Measurements from ENCODE around the gene FOXN3.

Gene FOXN3

DNA sequence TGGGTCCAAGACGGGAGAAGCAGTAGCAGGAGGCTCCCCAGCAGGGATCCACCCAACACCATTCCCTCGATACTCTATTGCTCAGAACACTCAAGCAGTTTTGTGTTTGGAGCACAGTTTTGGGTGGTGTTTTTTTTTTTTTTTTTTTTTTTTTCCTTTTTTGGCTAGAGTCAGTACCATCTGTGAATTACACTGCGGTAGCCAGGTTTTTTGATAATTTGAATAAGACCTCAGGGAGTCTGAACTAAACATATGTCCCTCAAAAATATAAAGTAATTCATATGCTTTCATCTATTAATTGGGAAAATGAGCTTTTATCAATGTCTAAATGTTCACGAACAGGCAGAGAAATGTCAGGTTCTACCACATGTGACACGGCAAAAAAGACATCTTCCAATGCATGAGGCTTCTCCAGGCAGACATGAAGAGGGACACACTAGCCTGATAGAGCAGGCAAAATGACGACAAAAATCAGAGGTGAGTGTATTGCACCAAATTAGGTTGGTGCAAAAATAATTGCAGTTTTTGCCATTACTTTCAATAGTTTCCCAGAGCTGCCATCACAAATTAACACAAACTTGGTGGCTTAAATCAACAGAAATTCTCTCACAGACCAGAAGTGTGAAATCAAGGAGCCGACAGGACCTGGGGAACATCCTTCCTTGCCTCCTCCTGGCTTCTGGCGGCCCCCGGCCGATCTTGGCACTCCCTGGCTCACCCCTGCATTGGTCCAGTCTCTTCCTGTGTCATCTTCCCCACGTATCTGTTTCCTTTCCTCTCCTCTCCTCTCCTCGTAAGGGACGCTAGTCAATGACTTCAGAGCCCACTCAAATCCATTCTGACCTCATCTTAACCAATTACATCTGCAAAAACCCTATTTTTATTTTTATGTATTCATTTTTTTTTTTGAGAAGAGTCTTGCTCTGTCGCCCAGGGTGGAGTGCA lies 33.9 kb downstream of the FOXN3 start:
- DNase-seq (ENCODE audit: low read depth in 2 of 2), result no peak

DNA sequence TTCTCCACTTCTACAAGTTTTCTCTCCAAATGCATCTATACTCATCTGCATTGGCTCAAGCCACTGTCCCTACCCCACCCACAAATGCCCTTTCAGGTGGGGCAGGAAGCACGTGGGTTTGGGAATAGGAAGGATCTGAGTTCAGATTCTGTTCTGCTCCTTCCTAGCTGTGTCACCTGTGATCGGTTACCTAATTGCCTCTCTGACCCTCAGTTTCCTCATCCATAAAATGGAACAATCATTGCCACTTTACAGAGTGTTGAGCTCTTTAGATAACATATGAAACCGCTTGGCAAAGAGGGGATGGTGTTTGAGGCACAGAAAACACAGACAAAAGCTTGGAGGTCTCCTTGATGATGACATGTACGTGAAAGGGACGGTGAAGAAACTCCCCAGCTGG lies 34.5 kb downstream of the FOXN3 start:
- DNase-seq (ENCODE audit: low read depth in 2 of 2), result no peak

DNA sequence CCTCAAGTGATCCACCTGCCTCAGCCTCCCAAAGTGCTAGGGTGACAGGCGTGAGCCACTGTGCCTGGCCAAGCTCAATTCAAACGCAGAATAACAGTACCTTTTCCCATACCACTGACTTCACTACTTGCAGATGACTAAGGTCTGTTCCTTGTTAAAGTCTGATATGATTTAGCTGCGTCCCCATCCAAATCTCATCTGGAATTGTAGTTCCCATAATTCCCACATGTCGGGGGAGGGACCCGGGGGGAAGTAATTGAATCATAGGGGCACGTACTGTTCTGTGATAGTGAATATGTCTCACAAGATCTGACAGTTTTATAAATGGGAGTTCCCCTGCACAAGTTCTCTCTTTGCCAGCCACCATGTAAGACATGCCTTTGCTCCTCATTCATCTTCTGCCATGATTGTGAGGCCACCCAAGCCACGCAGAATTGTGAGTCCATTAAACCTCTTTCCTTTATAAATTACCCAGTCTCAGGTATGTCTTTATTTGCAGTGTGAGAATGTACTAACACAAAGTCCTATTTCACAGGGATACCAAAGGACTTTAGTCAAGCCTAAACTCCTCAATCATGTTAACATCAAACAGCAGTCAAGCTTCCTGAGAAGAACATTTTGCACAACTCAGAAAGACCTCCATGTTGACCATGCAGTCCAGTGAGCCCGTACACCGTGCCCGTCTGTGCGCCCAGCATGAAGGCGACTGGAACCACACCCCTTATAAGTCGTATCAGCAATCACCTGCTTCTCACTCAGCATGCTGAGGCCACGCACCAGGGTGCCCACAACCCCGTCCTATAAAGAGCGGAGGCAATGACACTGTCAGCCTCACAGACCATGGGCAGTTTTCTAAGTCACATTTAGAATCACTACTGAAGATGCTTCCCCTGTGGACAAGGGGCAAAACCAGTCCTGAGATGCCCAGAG lies 36.9 kb downstream of the FOXN3 start:
- DNase-seq (ENCODE audit: low read depth in 2 of 2), result no peak

DNA sequence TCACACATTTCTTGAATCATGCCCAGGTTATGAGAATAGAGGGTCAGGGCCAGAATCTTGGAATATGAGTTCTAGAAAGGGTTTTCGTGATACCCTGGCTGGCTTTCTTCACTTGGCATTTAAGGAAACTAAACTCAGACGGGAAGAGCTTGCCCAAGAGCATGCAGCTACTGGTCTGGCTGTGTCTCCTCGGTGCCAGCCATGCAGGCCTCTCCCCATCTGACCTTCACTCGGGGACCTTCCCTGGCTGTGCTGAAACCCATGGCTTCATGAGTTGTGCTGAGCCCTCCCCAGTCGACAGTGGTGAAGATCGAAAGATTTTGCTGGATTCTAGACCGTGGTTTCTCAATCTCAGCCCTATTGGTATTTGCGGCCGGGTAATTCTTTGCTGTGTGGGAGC lies 38.0 kb downstream of the FOXN3 start:
- no peak for DNase-seq (ENCODE audit: low read depth in 2 of 2)

DNA sequence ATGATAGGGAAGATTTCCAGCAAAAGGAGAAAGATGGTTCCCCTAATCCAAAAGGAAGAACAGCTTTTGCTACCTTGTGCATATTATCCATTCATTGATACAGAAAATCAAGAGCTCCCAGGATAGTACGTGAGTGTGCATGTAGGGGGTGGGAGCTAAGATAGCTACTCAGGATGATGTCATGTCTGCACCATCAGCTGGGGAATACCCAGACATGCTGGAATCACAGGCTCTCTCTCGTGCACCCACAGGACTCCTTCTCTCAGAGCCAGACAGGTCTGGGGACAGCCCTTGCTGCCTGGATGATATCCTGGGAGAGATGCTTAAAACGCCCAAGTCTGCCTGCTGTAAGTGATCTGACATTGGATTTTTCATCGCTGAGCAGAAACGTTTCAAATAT lies 38.9 kb downstream of the FOXN3 start:
- DNase-seq (ENCODE audit: low read depth in 2 of 2), result peak; percentile 10 to 19

DNA sequence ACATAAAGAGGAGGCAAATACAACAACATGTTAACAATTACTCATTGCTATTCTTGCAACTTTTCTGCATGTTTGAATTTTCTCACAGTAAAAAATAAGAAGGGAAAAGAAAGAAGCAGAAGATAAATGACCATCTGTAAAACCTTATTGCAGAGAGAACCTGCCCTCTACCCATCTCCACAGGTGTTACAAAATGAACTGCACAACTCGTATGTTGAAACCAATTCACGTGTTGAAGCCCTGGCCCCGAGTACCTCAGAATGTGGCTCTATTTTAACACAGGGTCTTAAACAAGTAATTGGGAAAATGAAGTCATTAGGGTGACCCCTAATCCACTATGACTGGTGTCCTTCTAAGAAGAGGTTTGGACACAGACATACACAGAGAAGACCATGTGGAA lies 39.5 kb downstream of the FOXN3 start:
- DNase-seq (ENCODE audit: low read depth in 2 of 2), result no peak

DNA sequence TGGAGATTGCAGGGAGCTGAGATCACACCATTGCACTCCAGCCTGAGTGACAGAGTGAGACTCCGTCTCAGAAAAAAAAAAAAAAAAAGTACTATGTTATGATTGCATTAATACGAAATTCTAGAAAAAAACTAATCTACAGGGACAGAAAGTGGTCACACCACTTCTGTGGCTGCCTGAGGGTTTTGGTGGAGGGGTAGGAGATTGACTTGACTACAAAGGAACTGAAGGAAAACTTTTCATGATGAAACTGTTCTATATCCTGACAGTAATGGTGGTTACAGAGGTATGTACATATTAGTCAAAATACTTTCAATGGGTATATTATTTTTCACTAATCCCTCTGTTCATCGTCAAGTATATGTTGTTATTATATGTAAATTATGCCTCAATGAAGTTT lies 42.1 kb downstream of the FOXN3 start:
- DNase-seq (ENCODE audit: low read depth in 2 of 2), result no peak

DNA sequence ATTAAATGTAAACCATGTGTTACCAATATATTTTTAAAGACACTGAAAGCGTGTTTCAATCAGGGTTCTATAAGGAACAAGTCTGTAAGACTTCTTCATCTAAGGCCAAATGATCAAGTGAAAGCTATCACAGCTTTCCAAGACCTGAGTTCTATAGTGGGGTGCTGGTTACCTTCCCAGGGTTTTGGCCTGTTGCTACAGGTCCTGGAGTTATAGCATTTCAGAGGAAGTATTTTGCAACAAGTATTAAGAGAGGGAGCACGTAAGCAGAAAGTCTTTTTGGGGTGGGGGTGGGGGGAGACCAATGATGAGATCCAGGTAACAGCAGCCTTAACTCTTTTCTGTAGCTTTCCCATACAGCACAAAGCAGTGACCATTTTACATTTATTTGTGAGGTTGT lies 43.8 kb downstream of the FOXN3 start:
- DNase-seq (ENCODE audit: low read depth in 2 of 2), result no peak

DNA sequence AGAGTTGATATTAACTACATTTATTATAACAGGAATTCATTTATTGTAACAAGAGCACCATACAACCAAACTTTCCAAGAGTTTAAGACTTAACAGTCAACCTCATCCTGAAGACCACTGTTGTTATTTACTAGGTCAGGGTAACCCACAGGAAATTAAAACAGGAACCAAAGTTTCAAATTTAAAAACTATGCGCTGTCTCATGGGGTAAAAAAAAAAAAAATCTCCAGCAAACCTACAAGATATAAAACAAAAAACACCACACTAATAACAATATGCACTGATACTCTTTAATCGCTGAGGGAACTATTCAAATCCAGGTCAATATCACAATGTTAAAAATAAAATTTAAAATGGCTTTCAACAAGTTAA lies 44.5 kb downstream of the FOXN3 start:
- DNase-seq (ENCODE audit: low read depth in 2 of 2), result no peak

DNA sequence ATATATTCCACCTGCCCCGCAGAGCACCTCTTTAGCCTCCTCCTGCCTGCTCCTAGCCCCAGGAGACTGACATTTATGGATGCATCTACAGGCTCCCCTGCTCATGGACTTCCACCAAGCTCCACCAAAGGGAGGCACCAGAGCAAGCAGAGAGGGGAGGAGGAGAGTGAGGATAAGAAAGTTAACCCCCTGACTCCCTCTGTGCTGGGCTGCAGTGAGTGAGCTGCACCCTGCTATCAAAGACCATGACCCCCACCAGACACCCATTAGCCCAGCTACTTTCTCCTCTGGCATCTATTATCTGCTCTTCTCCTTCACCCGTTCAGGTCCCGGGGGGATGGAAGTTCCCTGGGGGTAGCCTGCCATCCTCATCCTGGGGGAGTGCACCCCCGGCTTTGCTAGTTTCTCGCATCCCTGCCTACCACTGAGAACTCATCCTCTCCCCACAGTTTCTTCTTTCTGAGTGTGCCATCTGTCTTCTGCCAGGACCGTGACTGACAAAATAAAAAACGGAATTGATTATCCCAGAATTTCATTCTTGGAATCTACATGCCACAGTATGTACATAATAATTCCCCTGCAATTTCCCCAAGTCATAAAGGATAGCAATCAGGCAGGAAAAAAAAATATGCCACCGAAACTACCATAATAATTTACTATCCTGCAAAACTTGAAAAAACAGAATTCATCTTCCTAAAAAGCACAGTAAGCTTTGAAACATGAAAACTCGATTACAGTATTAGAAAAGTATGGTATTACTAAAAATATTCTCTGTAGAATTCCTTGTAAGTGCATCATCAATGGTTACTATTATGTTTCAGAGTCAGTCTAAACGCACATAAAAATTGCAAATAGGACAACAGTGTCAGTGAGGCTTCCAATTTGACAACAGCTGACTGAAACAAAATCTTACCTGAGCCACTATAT lies 45.2 kb downstream of the FOXN3 start:
- DNase-seq (ENCODE audit: low read depth in 2 of 2), result no peak

DNA sequence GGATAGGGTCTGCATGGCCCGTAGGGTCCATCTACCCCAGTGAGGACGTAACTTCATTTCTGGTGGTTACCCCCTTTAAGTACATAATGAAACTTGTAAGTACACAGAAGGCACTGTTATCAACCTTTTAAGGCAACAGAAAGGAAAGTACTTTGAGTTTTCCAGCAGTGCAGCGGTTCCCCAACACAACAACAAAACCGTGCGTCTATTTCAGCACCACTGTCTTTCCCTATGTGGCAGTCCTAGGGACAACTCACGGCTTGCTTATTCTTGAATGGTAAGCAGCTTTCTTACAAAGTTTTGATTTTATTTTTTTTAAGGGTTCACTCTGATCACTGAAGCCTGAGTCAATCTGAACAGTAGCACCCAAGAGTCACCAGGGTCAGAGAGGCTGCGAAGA lies 46.3 kb downstream of the FOXN3 start:
- no peak for DNase-seq (ENCODE audit: low read depth in 2 of 2)

DNA sequence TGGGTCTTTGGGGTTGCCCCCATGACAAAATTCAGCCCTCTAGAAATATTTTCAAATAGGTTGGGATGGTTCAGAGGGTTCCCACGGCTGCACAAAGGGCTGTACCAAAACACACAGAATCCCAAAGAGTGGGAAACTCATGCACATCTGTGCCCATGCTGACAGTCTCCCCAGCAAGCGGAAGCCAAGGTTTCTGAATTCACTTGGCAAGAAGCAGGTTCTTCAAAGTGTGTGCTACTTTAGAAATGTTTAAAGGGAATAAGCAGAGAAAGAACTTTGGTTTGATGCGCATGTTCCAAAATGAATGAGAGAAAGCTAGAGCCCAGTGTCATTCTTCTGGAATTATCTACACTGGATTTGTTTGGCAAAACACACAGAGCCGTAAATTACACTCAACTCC lies 46.7 kb downstream of the FOXN3 start:
- DNase-seq (ENCODE audit: low read depth in 2 of 2), result no peak

DNA sequence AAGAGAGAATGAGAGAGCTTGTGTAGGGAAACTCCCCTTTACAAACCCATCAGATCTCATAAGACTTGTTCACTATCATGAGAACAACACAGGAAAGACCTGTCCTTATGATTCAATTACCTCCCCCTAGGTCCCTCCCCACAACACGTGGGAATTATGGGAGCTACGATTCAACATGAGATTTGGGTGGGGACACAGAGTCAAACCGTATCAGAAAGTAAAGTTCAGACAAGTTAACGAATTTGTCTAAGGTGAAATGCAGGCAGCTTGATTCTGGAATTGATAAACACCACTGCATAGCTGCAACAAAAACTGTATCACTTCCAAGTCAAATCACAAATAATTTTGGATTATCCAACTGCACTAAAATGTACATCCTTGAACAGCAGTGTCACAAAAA lies 47.4 kb downstream of the FOXN3 start:
- no peak for DNase-seq (ENCODE audit: low read depth in 2 of 2)

DNA sequence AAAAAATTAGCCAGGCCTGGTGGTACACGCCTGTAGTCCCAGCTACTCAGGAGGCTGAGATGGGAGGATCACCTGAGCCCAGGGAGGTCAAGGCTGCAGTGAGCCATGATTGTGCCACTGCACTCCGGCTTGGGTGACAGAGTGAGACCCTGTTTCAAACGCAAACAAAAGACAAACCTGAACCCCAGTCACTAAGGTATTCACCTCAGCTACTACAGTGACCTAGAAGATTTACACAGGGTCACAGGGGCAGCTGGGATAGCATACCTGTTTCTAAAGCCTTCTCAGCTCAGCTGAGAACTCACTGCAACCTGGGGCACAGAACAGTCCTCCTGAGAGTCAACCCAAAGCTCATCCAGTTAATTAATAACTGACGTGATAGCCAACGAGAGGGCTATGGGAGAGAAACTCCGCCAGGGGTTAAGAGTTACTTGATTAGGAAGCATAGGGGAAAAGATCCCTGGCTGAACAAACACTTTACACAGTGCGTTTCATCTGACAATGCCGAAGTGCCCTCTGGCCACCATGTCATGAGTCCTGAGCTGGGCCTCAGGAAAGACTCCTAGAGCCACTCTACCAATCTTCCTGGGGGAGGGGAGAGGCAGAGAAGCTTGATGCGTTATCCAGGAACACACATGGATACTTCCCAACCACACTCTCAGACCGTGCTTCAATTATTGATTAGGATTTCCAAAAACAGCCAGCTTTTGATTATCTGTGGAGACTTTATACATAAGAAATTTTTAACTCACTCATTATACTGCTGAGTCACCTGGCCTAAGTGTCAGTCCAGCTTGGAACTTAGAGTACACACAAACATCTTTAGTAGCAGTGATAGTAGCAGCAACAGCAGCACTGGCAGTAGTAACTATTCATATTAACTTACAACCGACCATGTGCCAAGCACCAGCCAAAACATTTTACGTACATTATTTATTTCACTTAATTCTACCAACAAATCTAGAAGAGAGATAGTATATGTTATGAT lies 48.2 kb downstream of the FOXN3 start:
- no peak for DNase-seq (ENCODE audit: low read depth in 2 of 2)

DNA sequence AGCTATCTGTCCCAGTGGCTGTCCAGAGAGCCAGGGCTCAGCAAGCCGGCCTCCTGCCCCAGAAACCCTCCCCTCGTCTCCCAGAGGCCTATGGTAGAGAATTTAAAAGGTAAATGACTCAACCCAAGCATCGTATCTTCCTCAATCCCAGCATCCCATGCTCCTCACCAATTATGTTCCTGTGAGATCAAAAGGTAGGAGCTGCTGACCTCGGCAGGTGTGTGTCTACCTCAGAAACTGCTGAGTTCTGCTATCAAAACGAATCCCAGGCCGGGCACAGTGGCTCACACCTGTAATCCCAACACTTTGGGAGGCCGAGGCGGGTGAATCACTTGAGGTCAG lies 49.3 kb downstream of the FOXN3 start:
- DNase-seq (ENCODE audit: low read depth in 2 of 2), result no peak

DNA sequence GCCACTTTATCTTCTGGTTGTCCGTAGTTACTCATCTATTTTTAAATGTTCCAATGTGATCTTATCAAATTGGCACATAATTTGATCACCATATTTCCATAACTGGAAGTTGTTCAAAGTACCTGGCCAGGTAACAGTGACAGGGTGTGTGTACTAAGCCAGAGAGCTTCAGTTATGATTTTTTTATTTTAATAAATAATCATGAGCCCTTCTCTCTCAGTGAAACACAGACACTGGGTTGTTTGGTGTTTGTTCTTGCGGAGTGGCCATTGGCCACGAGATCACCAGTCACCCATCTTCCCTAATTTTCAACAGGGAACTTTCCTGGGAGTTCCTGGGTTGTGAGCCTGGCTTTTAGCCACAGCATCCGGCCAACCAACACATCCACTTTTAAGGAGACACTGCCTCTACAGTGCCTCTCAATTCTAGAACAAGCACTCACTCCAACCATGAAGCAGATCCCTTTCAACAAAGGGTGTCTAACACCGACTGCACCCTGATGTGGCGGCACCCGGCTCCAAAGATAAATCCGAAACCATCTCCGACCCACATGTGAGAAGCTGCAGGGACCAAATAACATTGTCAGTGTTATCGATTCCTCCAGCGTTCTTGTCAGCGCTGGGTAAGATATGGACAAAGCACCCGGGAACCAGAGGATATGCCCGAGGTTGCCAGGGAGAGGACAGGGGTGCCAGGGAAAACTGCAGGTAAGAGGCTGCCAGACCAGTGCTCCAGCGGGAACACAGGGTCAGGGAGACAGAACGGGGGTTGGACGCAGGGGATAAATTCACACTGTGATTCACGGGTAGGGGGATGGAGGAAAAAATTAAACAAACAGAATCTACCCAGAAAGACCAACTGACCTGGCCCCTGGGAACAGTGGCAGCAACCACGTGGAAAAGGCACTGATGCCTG lies 49.9 kb downstream of the FOXN3 start:
- no peak for DNase-seq (ENCODE audit: low read depth in 2 of 2)

DNA sequence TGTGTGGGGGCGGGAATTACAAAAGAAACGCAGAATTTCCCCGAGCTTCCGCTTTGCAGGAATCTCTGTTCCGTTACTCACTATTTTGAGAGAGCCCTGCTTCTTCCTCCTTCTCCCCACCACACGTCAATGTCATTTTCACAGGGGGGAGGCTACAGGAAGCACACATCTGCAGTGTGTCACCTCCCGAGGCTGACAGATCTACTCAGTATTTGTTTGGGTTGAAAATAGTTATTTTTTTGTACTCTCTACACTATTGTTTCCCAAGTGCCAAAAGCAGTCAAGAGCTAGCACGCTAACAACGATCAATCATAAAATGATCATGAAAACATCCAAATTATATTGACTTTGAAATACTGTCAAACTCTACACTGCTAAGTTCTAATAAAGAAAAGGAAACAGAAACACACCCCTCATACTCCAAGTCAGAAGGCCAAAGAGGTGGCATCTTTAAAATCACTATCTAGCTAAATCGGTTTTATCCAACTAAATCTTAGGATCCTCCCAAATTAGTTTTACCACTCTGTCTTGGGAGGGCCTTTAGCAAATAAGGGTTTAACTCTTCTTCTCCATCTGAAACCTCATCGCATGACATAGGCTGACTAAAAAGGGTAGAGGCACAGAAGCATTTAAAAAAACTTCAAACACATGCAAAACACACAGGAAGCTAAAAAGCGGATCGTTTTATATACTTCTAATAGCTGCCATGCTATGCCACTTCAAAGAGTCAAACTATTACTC lies 51.8 kb downstream of the FOXN3 start:
- peak; percentile 28 to 42 for DNase-seq (ENCODE audit: low read depth in 2 of 2)

DNA sequence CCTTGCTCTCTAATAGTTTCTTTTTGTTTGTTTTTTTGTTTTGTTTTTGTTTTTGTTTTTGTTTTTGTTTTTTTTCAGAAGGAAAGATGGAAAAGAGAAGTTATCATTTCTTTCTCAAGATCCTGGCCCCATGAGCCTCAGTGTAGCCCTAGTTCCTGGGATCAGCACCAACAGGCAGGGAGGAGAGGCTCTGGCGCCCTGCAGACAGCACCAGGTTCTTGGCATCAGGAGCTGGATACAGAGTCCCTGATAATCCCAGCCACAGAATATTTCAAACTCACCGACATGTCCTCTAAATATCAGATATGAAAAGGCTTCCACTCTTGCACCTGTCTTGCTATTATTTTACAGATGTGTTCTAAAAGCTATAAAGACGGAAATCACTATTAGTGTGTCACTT lies 52.7 kb downstream of the FOXN3 start:
- no peak for DNase-seq (ENCODE audit: low read depth in 2 of 2)

DNA sequence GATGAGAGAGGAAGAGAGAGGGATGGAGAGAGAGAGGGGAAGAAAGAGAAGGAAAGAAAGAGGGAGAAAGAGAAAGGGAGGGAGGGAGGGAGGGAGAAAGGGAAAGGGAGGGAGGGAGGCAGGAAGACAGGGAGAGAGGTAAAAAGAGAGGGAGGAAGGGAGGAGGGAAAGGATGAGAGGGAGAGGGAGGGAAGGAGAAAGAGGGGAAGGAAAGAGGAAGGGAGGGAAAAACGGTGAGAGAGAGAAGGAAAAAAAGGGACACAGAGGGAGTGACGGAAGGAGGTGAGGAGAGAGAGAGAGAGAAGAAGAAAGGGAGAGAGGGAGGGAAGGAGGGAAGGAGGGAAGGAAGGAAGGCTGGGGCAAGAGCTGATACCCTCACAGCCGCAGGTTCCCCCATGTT lies 56.8 kb downstream of the FOXN3 start:
- no peak for DNase-seq (ENCODE audit: low read depth in 2 of 2)
